Spleen (tissue), 11 donors: ENCODE data around the gene RAB3D. TPM values are rescaled to one million over a fixed set of nuclear protein-coding genes. Genes with fewer than 3 reads are reported as not detected.
A peak's percentile ranks its signal among the peaks of the same experiment; 100 is the strongest.

ENCODE experiments used
- DNase-seq: peaks from one replicate; pipeline ENCODE4 v3.0.0-alpha.2; 2020
- H3K27ac ChIP-seq, 8 donors: fragments of 200-600 bp; sonication (generic) in 7 of 8; 1 replicate in 4 of 8; 2 replicates in 4 of 8; pipeline versions ENCODE4 v1.5.0 to v1.8.0; 2016 to 2021; ENCODE audit warnings: inconsistent platforms in 4 of 8, mild to moderate bottlenecking in 4 of 8, moderate library complexity in 1 of 8
- H3K27me3 ChIP-seq, 7 donors: fragments of 200-600 bp; sonication (generic) in 6 of 7; replicated peaks in 1 of 7; 1 replicate in 4 of 7; 2 replicates in 3 of 7; pipeline versions ENCODE4 v1.5.0 to v1.8.0; 2016 to 2021; ENCODE audit warnings: inconsistent platforms in 3 of 7, mild to moderate bottlenecking in 1 of 7
- H3K36me3 ChIP-seq, 6 donors: fragments of 200-600 bp; sonication (generic) in 5 of 6; 1 replicate in 4 of 6; 2 replicates in 2 of 6; pipeline versions ENCODE4 v1.5.0 to v1.8.0; 2016 to 2021; ENCODE audit warnings: inconsistent platforms in 2 of 6
- H3K4me1 ChIP-seq, 6 donors: fragments of 200-600 bp; sonication (generic) in 5 of 6; 1 replicate in 3 of 6; 2 replicates in 3 of 6; pipeline versions ENCODE4 v1.5.0 to v1.8.0; 2016 to 2021; ENCODE audit warnings: inconsistent platforms in 3 of 6
- H3K4me3 ChIP-seq, 8 donors: fragments of 200-600 bp; sonication (generic) in 7 of 8; 1 replicate in 4 of 8; 2 replicates in 4 of 8; pipeline versions ENCODE4 v1.5.0 to v1.8.0; 2016 to 2021; ENCODE audit warnings: inconsistent platforms in 4 of 8, mild to moderate bottlenecking in 4 of 8, moderate library complexity in 2 of 8
- H3K9me3 ChIP-seq, 8 donors: fragments of 200-600 bp; sonication (generic) in 7 of 8; 1 replicate in 4 of 8; 2 replicates in 4 of 8; pipeline versions ENCODE4 v1.5.0 to v1.8.0; 2016 to 2021; ENCODE audit warnings: inconsistent platforms in 4 of 8
- CTCF ChIP-seq, 11 experiments: fragments of 200-600 bp in 7 of 11; fragments of 450-650 bp in 4 of 11; sonication (generic) in 4 of 11; IDR thresholded peaks in 8 of 11; conservative IDR thresholded peaks in 3 of 11; 1 replicate in 7 of 11; 2 replicates in 4 of 11; pipeline versions ENCODE4 v1.4.0 to v1.8.0; 2016 to 2021; ENCODE audit warnings: antibody characterized with exemption in 11 of 11, inconsistent platforms in 4 of 11, mild to moderate bottlenecking in 1 of 11
- POLR2A ChIP-seq, 3 donors: fragments of 450-650 bp; IDR thresholded peaks; one replicate each; pipeline ENCODE4 v1.5.1; 2017; ENCODE audit warnings: antibody characterized with exemption in 3 of 3, mild to moderate bottlenecking in 1 of 3
- POLR2AphosphoS5 ChIP-seq, 3 donors: sonication (generic); formaldehyde crosslinking; IDR thresholded peaks; one replicate each; pipeline ENCODE4 v1.5.1; 2017; ENCODE audit warnings: antibody characterized with exemption in 3 of 3
- WGBS, 5 donors: extraction: QIAGEN DNeasy Blood & Tissue Kit in 3 of 5; methylation state at CpG; one replicate each; pipeline versions ENCODE4 v1.1.5 to v1.1.7; 2013 to 2018; 5-methylcytosine and 5-hydroxymethylcytosine counted together
- intact Hi-C: fragments of 100-400 bp; cut with DNase I; formaldehyde crosslinking; loops from one replicate; pipeline ENCODE4 v1.15.0; 2023; ENCODE audit warnings: low total_unique reads
- polyA plus RNA-seq, 3 donors: library from polyadenylated mRNA; stranded (reverse); fragments of 200-250 nt; gene quantifications; one replicate each; pipeline ENCODE4 v1.2.1, GENCODE V29; 2013
- total RNA-seq, 7 donors: library from RNA; depleted of rRNA in 3 of 7; stranded (reverse); fragments of >200 nt in 3 of 7; fragmentation: NEBNext Ultra II Directional in 4 of 7; extraction: Animal tissue kit (Norgen Biotek cat#: 25700) in 4 of 7; gene quantifications; one replicate each; pipeline versions ENCODE4 v1.1.0 to v1.2.1, GENCODE V29; 2016 to 2021
- donor health status: healthy with polysubstance abuse.
- donor health status: DM: no; HTN: no; CAD: no; lungs with moderate emphysema.
- donor health status: DM: no; HTN: no; CAD: no.
- donor health status: Bipolar disorder and iron deficiency.
- donor health status: healthy.
- donor health status: DM: no; HTN: no; CAD: no.
- donor health status: DM: yes; HTN: yes; CAD: no.

RAB3D gene
- total and polyA plus RNA-seq, 10 donors: 2.5 to 51.3 (median 33.5) TPM

- DNase-seq: no peak
- Histone ChIP-seq H3K36me3 (no peaks in the 10 kb centered on the region), H3K27me3 (peaks cover 0 to 66% (median 0%) of the 10 kb centered on the region in 7 donors), H3K4me1 (peaks cover 0 to 11% (median 3%) of the 10 kb centered on the region in 6 donors), H3K4me3 (no peak overlapping the region), H3K9me3 (no peaks in the 10 kb centered on the region), H3K27ac (peak overlapping the region in 6 of 8 donors; percentile 32 to 65 (median 44))
- TF ChIP-seq CTCF (IDR thresholded peaks at IDR 0.05 in 8 of 11, conservative IDR thresholded peaks at IDR 0.05 in 3 of 11) (peak in 5 of 11 experiments; percentile 25 to 40 (median 33)), POLR2A (IDR thresholded peaks at IDR 0.05) (no peak)
- 44 to 62% (median 48%) methylated on average over 6 of the region's 6 CpGs for WGBS, 5 donors
- intact Hi-C loops: no loop called here
Measured at GRCh38 chr19:11286312-11286974, 53.0 kb downstream of the RAB3D start.

- DNase-seq: no peak
- WGBS, 5 donors: 75 to 88% (median 80%) methylated on average over 6 of the region's 6 CpGs
- H3K4me1 ChIP-seq: peaks cover 3 to 18% (median 10%) of the 10 kb centered on the region in 6 donors
- H3K36me3 ChIP-seq: no peaks in the 10 kb centered on the region
- no peak overlapping the region for H3K4me3 ChIP-seq
- intact Hi-C loops: no loop called here
- TF ChIP-seq POLR2A (IDR thresholded peaks at IDR 0.05) (no peak), POLR2AphosphoS5 (IDR thresholded peaks at IDR 0.05) (no peak), CTCF (IDR thresholded peaks at IDR 0.05 in 8 of 11, conservative IDR thresholded peaks at IDR 0.05 in 3 of 11) (no peak)
- no peaks in the 10 kb centered on the region for H3K9me3 ChIP-seq
- H3K27me3 ChIP-seq: peaks cover 0 to 59% (median 0%) of the 10 kb centered on the region in 7 donors
- H3K27ac ChIP-seq: no peak overlapping the region
Measured at GRCh38 chr19:11284515-11284914, 54.9 kb downstream of the RAB3D start.

GRCh38 chr19:11281356-11282049 is 58.0 kb downstream of the RAB3D start:
- Histone ChIP-seq H3K9me3 (peaks cover 0 to 6% (median 0%) of the 10 kb centered on the region in 8 donors), H3K27ac (no peak overlapping the region), H3K4me3 (no peak overlapping the region), H3K4me1 (peaks cover 4 to 20% (median 10%) of the 10 kb centered on the region in 6 donors), H3K27me3 (peaks cover 0 to 66% (median 0%) of the 10 kb centered on the region in 7 donors), H3K36me3 (no peaks in the 10 kb centered on the region)
- 75 to 88% (median 83%) methylated on average over 11 of the region's 11 CpGs for WGBS, 5 donors
- TF ChIP-seq POLR2AphosphoS5 (IDR thresholded peaks at IDR 0.05) (no peak), POLR2A (IDR thresholded peaks at IDR 0.05) (no peak), CTCF (IDR thresholded peaks at IDR 0.05 in 8 of 11, conservative IDR thresholded peaks at IDR 0.05 in 3 of 11) (no peak)
- DNase-seq: no peak
- intact Hi-C loops: no loop called here
